ENCODE data around the gene KCNN1.

Gene KCNN1

GRCh38 chr19:18046059-18046718 lies 79.3 kb downstream of the KCNN1 start (continued):
- TF ChIP-seq ZBTB11 (tag by site-specific recombination; conservative IDR thresholded peaks at IDR 0.05; ENCODE audit: low read depth) = no peak
- TF ChIP-seq EGR2 (tag by site-specific recombination; IDR thresholded peaks at IDR 0.05; ENCODE audit: low read depth) = peak; percentile 96
- TF ChIP-seq REPIN1 (tag by site-specific recombination; IDR thresholded peaks at IDR 0.05; ENCODE audit: low read depth) = no peak
- TF ChIP-seq ZNF112 (tag by site-specific recombination; IDR thresholded peaks at IDR 0.05) = no peak
- peak; percentile 69; the same call in 1 of the 2 replicates for TF ChIP-seq BCL11B (tag by site-specific recombination; IDR thresholded peaks at IDR 0.05; ENCODE audit: low read depth)
- TF ChIP-seq ZNF366 (tag by site-specific recombination; conservative IDR thresholded peaks at IDR 0.05) = no peak; the same call in 1 of the 2 replicates
- TF ChIP-seq ZNF621 (tag by site-specific recombination; IDR thresholded peaks at IDR 0.05) = no peak
- no peak for TF ChIP-seq ZNF645 (tag by site-specific recombination; IDR thresholded peaks at IDR 0.05)
- no peak for TF ChIP-seq HOXA7 (CRISPR knock-in tag; IDR thresholded peaks at IDR 0.05; ENCODE audit: borderline replicate concordance)
- TF ChIP-seq ZNF184 (tag by site-specific recombination; IDR thresholded peaks at IDR 0.05) = no peak
- TF ChIP-seq ZSCAN16 (tag by site-specific recombination; IDR thresholded peaks at IDR 0.05) = no peak
- peak; percentile 76 for TF ChIP-seq ZNF629 (tag by site-specific recombination; IDR thresholded peaks at IDR 0.05)
- TF ChIP-seq ZNF639 (tag by site-specific recombination; IDR thresholded peaks at IDR 0.05) = 0 out of 2 replicates have a peak, but pooled peaks have one; percentile 37
- TF ChIP-seq ZNF221 (tag by site-specific recombination; IDR thresholded peaks at IDR 0.05; ENCODE audit: borderline replicate concordance) = no peak
- TF ChIP-seq TRIM28 (IDR thresholded peaks at IDR 0.05; ENCODE audit: borderline replicate concordance, low read length) = no peak
- peak; percentile 45; the same call in 1 of the 2 replicates for TF ChIP-seq KLF8 (tag by site-specific recombination; IDR thresholded peaks at IDR 0.05)
- peak; percentile 37 for TF ChIP-seq ZNF335 (tag by site-specific recombination; conservative IDR thresholded peaks at IDR 0.05)
- no peak for TF ChIP-seq ZBTB49 (tag by site-specific recombination; IDR thresholded peaks at IDR 0.05; ENCODE audit: low read depth)
- no peak for TF ChIP-seq MEIS1 (CRISPR knock-in tag; IDR thresholded peaks at IDR 0.05; ENCODE audit: borderline replicate concordance)
- no peak for TF ChIP-seq ZBTB26 (tag by site-specific recombination; optimal IDR thresholded peaks at IDR 0.05)
- TF ChIP-seq ZNF280C (tag by site-specific recombination; IDR thresholded peaks at IDR 0.05) = no peak
- peak; percentile 73; the same call in 1 of the 2 replicates for TF ChIP-seq ZNF24 (tag by site-specific recombination; IDR thresholded peaks at IDR 0.05)
- peak; percentile 74 for TF ChIP-seq ZNF16 (tag by site-specific recombination; IDR thresholded peaks at IDR 0.05; ENCODE audit: low read depth)
- TF ChIP-seq PRDM10 (tag by site-specific recombination; IDR thresholded peaks at IDR 0.05) = peak; percentile 36

Data from HEK293 (cell line).